IPS-18c (cell line): ENCODE data around the gene SMAD7.

Experiments used
- H3K4me3 ChIP-seq: 2 replicates; pipeline ENCODE4 v1.7.0; 2013; ENCODE audit warnings: low read depth, mild to moderate bottlenecking, low read length, moderate library complexity; ENCODE audit not compliant: insufficient read depth
- H3K9me3 ChIP-seq: one replicate; pipeline ENCODE4 v1.6.1; 2013; ENCODE audit warnings: mild to moderate bottlenecking, low read length, moderate library complexity; ENCODE audit not compliant: control insufficient read depth, insufficient read depth

SMAD7 gene

DNA sequence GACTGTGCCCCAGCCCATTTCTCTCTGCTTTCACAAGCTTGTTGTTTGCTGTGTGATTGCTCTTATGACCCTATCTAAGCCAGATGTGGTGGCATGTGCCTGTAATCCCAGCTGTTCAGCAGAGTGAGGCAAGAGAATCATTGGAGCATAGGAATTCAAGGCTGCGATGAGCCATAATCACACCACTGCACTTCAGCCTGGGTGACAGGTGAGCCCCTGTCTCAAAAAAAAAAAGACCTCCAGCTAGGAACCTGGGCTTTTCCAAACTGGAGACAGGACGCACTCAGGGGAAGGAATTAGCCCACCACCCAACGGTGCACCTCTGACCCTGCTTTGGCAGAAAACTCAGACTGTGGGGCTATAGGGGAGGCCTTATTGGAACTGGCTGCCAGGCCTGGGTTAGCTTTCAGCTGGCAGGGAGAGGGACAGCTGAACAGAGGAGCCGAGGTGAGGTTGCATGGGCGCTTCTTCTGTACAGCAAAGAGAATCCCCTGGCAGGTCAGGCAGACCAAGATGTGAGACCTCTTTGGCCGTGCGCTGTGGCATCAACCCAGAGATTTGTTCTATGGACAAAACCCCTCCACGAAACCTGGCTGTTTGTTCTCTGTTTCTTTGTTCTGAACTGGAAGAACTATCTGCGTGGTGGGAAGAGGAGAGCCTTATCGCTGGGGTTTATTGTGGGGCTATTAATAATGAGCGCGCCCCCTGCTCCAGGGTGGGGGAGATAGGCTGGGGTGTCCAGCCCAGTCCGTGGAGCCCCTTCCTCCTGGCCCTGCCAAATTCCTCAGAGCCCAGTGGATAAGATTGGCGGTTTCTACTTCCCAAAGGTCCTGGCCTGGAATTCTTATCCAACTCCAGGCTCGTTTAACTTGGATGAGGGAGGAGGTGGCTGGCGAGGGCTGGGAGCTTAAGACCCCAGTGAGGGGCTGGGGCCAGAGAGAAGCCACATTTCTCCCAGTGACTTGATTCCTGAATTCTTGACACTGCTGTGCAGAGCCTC, 38.8 kb upstream of the SMAD7 start:
- Histone ChIP-seq H3K9me3 (no peaks in the 10 kb centered on the region), H3K4me3 (no peak overlapping the region)

DNA sequence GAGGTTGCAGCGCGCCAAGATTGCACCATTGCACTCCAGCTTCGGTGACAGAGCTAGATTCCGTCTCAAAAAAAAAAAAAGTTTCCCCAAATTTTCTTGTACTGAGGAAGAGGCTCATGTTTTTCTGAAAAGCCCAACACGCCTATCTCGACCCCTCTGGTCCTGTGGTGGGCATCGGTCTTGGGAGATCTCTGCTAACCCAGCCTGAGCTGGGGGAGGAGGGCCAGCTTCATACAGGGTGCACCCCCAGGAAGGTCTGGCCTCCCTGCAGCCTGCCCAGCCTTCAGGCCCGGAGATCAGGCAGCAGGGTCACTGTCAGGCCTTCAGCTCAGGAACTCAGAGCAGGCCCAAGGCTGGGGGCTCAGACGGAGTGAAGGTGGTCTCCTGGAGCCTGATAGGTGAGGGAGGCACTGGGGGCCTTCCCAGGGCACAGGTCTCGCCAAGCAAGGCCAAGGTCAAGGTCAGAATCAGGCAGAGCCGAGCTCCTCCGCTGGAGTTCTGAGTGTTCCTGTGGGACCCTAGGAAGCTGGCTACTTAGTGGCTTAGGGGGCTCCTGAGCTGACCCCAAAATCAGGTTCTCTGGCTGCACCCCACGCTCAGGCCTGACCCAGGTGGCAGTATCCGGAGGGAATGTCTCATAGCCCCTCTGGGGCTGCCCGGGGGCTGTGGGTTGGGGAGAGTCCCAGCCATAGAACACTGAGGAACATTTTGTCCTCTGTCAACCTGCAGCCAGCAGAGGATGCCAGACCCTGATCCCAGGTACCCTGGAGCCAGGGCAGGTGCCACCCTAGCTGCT, 37.9 kb upstream of the SMAD7 start:
- Histone ChIP-seq H3K9me3 (no peaks in the 10 kb centered on the region), H3K4me3 (no peak overlapping the region)

DNA sequence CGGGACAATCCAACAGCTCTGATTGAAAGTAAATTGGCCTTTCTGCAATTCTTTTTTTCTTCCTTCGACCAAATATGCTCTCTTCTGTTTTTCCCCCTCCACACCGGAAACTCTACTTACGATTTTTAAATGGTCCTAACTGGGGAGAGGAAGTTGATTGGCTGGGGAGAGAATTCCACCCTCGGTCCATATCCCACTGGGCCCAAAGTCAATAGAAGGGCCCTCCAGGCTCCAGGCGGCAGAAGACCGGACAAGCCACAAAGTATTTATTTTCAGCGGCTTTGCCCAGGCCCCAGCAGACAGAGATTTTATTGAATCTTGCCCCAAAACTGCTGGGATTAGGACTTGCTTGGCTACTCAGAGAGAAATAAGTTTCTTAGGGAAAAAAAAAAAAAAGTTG, 37.1 kb upstream of the SMAD7 start:
- Histone ChIP-seq H3K4me3 (no peak overlapping the region), H3K9me3 (no peaks in the 10 kb centered on the region)

DNA sequence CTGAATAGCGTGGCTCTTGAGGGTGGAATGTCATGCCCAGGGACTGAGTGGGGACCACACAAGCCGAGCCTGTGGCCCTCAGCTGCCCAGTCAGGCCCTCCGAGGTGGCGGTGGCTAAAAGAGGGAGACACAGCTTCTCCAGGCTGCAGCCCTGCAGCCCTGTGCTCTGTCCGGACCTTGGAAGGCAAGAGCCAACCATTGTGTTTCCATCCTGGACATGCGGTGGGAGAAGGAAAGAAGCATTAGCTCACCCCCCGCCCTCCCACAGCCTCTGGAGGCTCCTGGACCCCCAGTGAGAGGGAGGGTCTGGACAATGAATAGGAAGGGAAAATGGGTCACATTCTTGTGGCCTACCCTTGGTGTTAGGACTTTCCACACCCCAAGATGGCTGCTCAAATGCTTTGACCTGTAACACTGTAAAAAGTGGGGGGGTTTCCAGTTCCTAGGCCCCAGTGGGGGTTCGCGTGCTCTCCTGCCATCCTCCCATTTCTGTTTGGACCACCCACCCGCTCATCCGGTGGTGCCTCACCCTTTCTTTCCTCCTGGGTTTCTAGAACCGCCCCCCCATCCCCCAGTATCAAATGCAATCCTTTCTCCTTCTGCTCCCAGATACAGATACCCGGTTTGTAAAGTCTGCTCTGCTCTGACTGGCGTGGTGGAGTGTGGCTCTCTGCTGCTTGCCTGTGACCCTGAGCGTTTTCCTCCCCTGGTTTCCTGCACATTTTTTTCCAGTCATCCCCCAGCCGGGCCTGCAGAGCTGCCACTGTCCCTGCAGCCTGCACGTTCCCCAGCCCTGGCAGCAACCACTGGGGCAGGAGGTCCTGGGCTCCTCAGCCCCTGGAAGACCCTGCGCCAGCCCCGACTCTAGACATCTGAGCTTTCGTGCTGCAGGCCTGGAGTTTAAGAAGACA, 36.3 kb upstream of the SMAD7 start:
- no peak overlapping the region for H3K4me3 ChIP-seq
- H3K9me3 ChIP-seq = no peaks in the 10 kb centered on the region

DNA sequence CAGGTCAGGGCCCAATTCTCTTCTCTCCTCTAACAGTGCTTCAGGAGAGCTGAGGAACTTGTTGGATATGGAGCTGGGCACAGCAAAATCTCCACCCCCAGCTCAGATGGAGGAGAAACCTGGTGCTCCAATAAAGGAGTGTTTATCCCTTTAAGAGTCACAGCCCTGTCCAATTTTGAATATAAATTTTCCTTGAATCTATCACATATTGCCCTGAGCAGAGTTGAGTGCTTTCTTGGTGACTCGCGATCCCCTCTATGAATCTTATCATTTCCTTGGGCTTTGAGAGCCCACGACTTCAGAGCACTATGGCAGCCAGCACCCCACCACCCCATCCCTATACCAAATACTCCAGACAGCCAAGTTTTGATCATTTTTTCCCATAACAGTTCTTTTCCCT, 34.4 kb upstream of the SMAD7 start:
- no peak overlapping the region for H3K4me3 ChIP-seq
- no peaks in the 10 kb centered on the region for H3K9me3 ChIP-seq

DNA sequence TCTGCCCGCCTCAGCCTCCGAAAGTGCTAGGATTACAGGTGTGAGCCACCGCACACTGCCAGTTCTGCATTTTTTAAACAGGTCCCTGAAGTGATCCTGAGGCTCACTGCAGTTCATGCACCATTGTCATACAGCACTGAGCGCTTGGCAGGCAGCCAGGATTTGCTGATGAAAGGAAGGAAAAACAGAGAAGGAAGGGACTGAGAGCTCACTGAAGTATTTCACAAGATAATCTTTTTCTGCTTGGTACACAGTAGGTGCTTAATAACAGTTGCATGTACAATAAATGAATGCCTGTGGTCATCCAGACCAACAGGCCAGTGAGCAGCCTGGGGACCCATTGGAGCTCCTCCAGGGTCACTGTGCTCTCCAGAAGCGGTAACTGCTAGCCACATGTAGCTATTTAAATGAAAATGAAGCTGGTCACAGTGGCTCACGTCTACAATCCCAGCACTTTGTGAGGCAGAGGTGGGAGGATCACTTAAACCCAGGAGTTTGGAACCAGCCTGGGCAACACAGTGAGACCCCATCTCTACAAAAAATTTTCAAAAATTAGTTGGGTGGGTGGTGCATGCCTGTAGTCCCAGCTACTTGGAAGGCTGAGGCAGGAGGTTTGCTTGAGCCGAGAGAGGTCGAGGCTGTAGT, 33.1 kb upstream of the SMAD7 start:
- H3K4me3 ChIP-seq = no peak overlapping the region
- H3K9me3 ChIP-seq = no peaks in the 10 kb centered on the region

DNA sequence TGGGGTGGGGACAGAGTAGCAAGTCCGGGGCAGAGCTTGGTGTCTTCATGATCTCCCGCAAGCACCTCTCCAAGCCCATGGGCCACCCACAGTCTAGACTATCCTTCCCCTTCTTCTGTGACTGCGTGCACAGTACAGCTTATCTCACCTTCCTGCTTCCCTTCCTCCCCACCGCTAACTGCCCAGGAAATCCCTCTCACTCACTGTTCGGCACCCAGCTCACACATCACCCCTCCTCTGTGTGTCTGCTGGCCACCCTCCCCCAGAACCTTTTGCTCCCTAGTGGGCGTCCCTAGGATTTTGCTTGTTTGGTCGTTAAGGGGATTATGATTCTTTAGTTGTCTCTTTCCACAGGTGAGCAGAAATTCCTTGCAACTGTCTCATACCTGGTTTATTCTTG, 31.5 kb upstream of the SMAD7 start:
- Histone ChIP-seq H3K4me3 (no peak overlapping the region), H3K9me3 (no peaks in the 10 kb centered on the region)

DNA sequence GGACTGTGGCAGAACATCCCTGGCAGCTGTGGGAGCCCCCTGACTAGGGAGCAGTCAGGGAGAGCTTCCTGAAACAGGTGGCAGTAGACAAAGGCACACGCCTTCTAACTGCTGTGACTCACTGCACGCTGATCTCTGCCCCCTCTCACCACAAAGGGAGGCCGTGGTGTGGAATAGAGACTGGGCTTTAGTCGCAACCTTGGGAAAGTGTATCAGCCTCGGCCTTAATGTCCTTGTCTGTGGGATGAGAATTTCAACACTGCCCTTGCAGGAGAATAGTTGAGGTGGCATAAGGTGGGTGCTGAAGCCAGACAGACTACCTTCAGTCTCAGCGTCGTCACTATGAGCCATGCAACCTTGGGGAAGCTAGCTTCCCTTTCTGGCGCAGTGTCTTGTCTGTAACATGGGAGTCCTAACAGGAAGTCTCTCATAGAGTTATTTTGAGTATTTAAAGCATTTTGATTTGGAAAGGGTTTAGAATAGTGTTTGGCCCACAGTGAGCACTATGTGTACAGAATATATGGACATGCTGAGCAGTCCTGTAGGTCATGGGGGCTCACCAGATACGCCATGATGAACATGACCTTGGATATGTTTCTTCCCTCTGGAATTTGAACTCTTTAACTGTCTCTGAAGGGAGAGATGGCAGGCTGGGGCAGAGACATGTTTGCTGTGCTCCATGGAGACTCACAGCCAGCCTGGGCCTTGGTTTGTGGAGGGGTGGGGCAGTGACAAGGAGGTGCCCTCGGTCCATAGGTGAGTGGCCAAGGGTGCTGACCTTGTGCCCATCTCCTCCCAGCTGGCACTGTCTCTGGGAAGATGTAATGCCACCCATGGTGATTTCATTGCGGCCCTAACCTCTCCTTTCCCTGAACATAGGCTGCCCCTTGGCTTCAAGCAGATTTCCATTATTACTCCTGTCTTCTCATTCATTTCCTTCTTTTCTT, 29.5 kb upstream of the SMAD7 start:
- Histone ChIP-seq H3K4me3 (no peak overlapping the region), H3K9me3 (no peaks in the 10 kb centered on the region)

DNA sequence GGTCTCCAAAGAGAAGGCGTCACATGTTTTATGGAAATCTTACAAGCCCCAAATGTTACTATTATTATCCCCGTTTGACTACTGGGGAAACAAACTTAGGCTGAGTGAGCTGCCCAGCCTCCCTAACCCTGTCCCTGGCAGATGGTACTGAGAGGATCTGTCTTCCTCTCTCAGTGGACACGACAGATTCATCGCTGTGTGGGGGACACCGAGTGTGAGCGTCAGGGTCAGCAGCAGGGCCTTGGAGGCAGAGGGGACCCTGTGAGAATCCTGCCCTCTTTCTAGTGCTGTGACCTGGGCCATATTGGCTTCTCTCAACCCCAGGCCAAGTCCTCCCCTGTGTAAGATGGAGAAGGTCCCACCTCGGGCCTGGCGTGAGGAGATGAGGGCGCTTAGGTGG, 27.1 kb upstream of the SMAD7 start:
- Histone ChIP-seq H3K9me3 (no peaks in the 10 kb centered on the region), H3K4me3 (no peak overlapping the region)

DNA sequence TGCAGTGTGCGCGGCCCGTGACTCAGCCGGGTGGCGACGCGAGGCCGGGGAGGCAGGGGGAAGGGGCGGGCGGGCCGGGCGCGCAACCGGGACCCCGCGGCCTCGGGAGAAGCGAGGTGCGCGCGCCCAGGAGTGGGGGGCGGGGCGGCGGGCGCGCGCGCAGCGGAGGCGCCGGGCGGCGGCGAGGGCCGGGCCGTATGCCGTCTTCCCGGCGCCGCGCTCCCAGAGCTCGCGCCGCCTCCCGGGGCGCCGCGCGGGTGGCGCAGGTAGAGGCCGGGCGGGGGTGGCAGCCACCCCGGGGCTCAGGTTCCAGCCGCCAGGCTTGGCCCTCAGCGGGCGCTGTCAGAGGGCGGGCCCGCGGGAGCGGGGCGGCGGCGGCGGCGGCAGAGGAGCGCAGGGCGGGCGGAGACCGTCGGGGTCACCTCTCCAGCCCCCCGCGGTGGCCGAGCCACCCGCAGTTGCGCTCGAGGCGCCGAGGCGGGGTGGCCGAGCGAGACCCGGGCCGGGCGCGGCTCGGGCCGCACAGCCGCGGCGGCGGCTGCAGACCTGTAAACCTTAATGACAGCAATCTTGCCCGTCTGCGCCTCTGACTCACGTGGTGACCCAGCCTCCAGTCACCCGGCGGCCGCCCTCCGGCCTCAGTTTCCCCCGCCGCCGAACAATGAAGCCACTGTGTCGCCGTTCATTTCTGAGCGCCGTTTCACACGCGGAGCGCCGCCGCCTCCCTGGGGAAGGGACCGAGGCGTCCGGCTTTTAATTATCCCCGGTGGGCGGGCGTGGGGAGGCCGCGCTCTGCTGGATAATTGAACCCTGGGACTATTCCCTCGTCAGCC, 25.3 kb upstream of the SMAD7 start:
- no peaks in the 10 kb centered on the region for H3K9me3 ChIP-seq

DNA sequence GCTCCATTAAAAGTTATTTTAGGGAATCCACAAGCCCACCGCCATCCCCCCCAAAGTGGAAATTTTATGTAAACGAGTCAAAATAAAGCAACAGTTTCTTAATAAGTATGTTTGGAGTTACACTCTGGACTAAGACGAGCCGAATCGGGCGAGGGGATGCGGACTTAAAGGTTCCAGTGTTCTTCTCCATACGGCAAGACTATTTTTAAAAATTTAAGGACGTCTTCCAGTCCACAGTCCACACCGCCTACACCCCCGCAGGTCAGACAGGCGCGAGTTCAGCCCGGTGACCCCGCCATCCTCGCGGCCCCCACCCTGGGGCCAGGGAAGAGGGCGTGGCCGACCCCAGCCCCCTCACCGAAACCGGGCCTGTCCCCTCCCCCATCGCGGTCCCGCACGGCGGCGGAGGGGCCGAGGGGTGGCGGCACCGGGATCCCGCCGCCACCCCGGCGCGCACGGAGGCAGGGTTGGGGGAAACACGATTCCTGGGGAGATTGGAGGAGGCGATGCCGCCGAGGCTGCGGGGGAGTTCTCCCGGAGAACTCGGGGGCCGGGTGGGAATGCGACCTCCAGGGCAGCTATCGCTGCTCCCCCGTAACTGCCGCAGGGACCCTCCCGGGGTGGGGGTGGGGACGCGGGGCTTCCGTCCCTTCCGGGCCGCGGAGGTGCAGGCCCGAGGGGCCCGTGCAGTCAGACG, 24.5 kb upstream of the SMAD7 start:
- Histone ChIP-seq H3K4me3 (peak overlapping the region; percentile 77), H3K9me3 (no peaks in the 10 kb centered on the region)

More for the DNA sequence above, 25.3 kb upstream of the SMAD7 start:
- peak overlapping the region; percentile 77 for H3K4me3 ChIP-seq

DNA sequence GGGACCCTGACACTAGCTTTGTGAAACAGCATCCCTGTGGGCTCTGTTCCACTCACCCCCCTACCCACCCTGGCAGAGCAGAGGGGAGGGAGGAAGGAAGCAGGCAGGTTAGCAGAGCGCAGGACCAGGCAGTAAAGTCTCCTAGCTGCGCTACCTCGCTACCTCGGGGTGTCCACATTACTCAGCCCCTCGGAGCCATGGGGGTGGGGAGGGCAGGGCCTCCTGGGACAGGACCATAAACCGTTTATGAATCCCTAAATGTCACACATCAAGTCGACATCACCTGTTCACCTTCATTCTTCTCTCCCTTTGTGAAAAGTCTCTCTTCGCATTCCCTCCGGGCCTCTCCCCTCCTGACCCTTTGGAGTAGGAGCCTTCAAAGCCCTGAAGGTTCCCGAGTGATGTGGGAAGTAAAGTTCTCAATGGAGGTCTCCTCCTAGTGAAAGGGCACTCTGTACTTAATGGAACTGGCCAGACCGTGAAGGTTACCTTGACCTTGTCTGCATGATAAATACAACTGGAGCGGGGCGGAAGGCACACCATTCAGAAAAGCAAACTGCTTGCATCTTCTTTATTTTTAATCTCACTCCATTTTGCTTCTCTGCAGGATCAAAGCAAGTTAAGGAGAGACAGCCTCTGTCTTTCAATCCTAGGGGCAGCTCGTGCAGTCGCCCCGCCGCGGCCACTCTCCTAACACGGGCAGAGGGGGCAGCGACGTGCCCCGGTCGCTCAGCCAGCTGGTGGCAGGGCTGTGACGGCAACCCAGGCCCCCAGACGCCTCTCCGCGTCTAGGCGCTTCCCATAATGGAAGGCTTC, 23.7 kb upstream of the SMAD7 start:
- Histone ChIP-seq H3K4me3 (peak overlapping the region; percentile 77), H3K9me3 (no peaks in the 10 kb centered on the region)

DNA sequence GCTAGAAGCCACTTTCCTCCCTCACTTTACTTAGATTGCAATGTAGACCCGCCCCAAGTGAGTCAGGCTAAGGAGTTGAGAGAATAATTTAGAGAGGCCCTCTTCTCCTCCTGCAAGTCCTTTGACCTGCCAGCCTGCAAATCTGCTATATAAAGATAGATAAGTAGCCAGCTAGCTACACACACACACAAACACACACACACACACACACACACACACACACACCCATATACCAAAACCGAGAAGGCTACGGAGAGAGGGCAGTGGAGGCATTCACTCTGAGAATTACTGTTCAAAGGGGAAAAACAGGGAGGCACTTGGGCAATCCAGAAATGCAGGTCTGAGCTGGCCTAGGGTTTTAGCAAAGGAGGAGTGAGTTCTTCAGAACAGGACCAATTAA, 23.0 kb upstream of the SMAD7 start:
- Histone ChIP-seq H3K9me3 (no peaks in the 10 kb centered on the region), H3K4me3 (no peak overlapping the region)
